HepG2 (cell line): Measurements from ENCODE around the gene ATP13A3. TPM values are rescaled to one million over a fixed set of nuclear protein-coding genes. Genes with fewer than 3 reads are reported as not detected.
A peak's percentile ranks its signal among the peaks of the same experiment; 100 is the strongest.

ENCODE experiments used
- ATAC-seq: fragments of 200-7000 bp; cut with Tn5 transposase; 3 replicates; pipeline ENCODE4 v1.9.1; 2020; ENCODE audit warnings: mild to moderate bottlenecking, moderate library complexity
- BruUV-seq: library from RNA; stranded (reverse); fragments of 400-500 nt; replicated peaks from 2 replicates; lab custom pipeline; 2021; lab: Mats Ljungman, UMichigan
- CTCF ChIA-PET: fragments of 300-600 bp; formaldehyde crosslinking; extraction: SDS; loops from one replicate; lab custom pipeline; 2021; ENCODE audit warnings: low total read pairs, inconsistent platforms, low intra/inter-chr PET ratio; lab: Yijun Ruan, JAX
- POLR2A ChIA-PET: fragments of 350-600 bp; sonication (Branson Sonifier 250); formaldehyde crosslinking; loops from one replicate; lab custom pipeline; 2020; ENCODE audit warnings: antibody characterized with exemption, inconsistent platforms; lab: Yijun Ruan, JAX
- DNase-seq: peaks from one replicate; pipeline ENCODE4 v3.0.0-alpha.2; 2015; ENCODE audit warnings: low spot score
- FAIRE-seq: peaks from 3 replicates; lab custom pipeline; 2011; peaks lifted over from hg19 to GRCh38; lab: Jason Lieb, UNC
- H2AFZ ChIP-seq: one replicate; pipeline ENCODE4 v1.6.1; 2011; ENCODE audit warnings: low read length, inconsistent platforms
- H3K27ac ChIP-seq: fragments of 300-600 bp; 3 replicates; pipeline ENCODE4 v1.8.0; 2011; ENCODE audit warnings: mixed run types, mild to moderate bottlenecking, mixed read lengths, low read length, inconsistent platforms; ENCODE audit not compliant: insufficient read depth; ENCODE audit errors: extremely low read length
- H3K27me3 ChIP-seq, 2 experiments: fragments of 200-600 bp in 1 of 2; 2 replicates in 1 of 2; 3 replicates in 1 of 2; pipeline versions ENCODE4 v1.6.0 to v1.8.0; 2011; ENCODE audit warnings: low read length in 2 of 2, mild to moderate bottlenecking in 2 of 2, moderate library complexity in 2 of 2, inconsistent platforms in 1 of 2; ENCODE audit not compliant: insufficient read depth in 2 of 2, control insufficient read depth in 1 of 2
- H3K36me3 ChIP-seq, 2 experiments: fragments of 200-600 bp in 1 of 2; replicated peaks in 1 of 2; 2 replicates in 1 of 2; 3 replicates in 1 of 2; pipeline versions ENCODE4 v1.5.1 to v1.8.0; 2011; ENCODE audit warnings: low read length in 2 of 2, inconsistent platforms in 1 of 2; ENCODE audit not compliant: insufficient read depth in 2 of 2, control insufficient read depth in 1 of 2
- H3K4me1 ChIP-seq: 2 replicates; pipeline ENCODE4 v1.5.1; 2012; ENCODE audit warnings: low read length, inconsistent platforms; ENCODE audit not compliant: insufficient read depth
- H3K4me2 ChIP-seq: 2 replicates; pipeline ENCODE4 v1.6.0; 2011; ENCODE audit warnings: low read depth, low read length, inconsistent platforms
- H3K4me3 ChIP-seq, 3 experiments: fragments of 200-600 bp in 1 of 3; sonication (generic), shearing (Covaris generic) in 1 of 3; replicated peaks in 1 of 3; 2 replicates each; pipeline ENCODE4 v1.5.1; 2011 to 2016; ENCODE audit warnings: low read length in 3 of 3, inconsistent platforms in 2 of 3, low read depth in 2 of 3, mild to moderate bottlenecking in 2 of 3, control low read depth in 1 of 3, mixed read lengths in 1 of 3; ENCODE audit not compliant: insufficient read depth in 1 of 3
- H3K79me2 ChIP-seq: one replicate; pipeline ENCODE4 v1.6.1; 2011; ENCODE audit warnings: low read length, inconsistent platforms; ENCODE audit not compliant: insufficient read depth
- H3K9ac ChIP-seq: 2 replicates; pipeline ENCODE4 v1.6.0; 2011; ENCODE audit warnings: mild to moderate bottlenecking, low read depth, low read length, inconsistent platforms; ENCODE audit not compliant: insufficient read depth
- H3K9me3 ChIP-seq: 2 replicates; pipeline ENCODE4 v1.5.1; 2012; ENCODE audit warnings: mild to moderate bottlenecking, low read length
- H4K20me1 ChIP-seq: 2 replicates; pipeline ENCODE4 v1.6.0; 2011; ENCODE audit warnings: inconsistent platforms, mild to moderate bottlenecking, low read length, moderate library complexity; ENCODE audit not compliant: insufficient read depth
- ATM ChIP-seq: fragments of 450-650 bp; IDR thresholded peaks from 2 replicates; pipeline ENCODE4 v1.7.1; 2017; ENCODE audit warnings: mild to moderate bottlenecking, borderline replicate concordance
- CENPT ChIP-seq: sonication (generic); formaldehyde crosslinking; IDR thresholded peaks from 2 replicates; pipeline ENCODE4 v1.8.0; 2022; ENCODE audit warnings: low read depth, mild to moderate bottlenecking, moderate library complexity, missing genetic modification reagents
- CHCHD3 ChIP-seq: sonication (generic); formaldehyde crosslinking; IDR thresholded peaks from 2 replicates; pipeline ENCODE4 v1.8.0; 2022; ENCODE audit warnings: mild to moderate bottlenecking, missing genetic modification reagents, moderate library complexity
- ELF3 ChIP-seq: IDR thresholded peaks from 2 replicates; pipeline ENCODE4 v1.6.1; 2016; ENCODE audit warnings: missing genetic modification reagents, missing compliant biosample characterization
- FOXO1 ChIP-seq: sonication (generic); formaldehyde crosslinking; IDR thresholded peaks from 2 replicates; pipeline ENCODE4 v1.4.0; 2020; ENCODE audit warnings: missing genetic modification reagents
- GATAD2A ChIP-seq: IDR thresholded peaks from 2 replicates; pipeline ENCODE4 v1.6.1; 2016
- HDAC2 ChIP-seq: sonication (generic); formaldehyde crosslinking; IDR thresholded peaks from 2 replicates; pipeline ENCODE4 v1.4.0; 2020; ENCODE audit warnings: missing genetic modification reagents
- JUNB ChIP-seq: sonication (generic); formaldehyde crosslinking; IDR thresholded peaks from 2 replicates; pipeline ENCODE4 v1.8.0; 2022; ENCODE audit warnings: missing genetic modification reagents, mild to moderate bottlenecking, borderline replicate concordance
- KLF9 ChIP-seq: IDR thresholded peaks from 2 replicates; pipeline ENCODE4 v1.6.1; 2016; ENCODE audit warnings: low read depth
- LCORL ChIP-seq, 2 experiments: fragments of 450-650 bp in 1 of 2; sonication (generic) in 1 of 2; formaldehyde crosslinking in 1 of 2; IDR thresholded peaks; 2 replicates each; pipeline versions ENCODE4 v1.5.0 to v1.6.1; 2017 to 2020; ENCODE audit warnings: antibody characterized with exemption in 1 of 2, missing genetic modification reagents in 1 of 2
- MAFK ChIP-seq, 2 experiments: IDR thresholded peaks in 1 of 2; conservative IDR thresholded peaks in 1 of 2; 2 replicates each; pipeline ENCODE4 v1.6.1; 2011; ENCODE audit warnings: improper control_type of control experiment in 2 of 2, low read length in 2 of 2
- MATR3 ChIP-seq: sonication (generic); formaldehyde crosslinking; IDR thresholded peaks from 2 replicates; pipeline ENCODE4 v1.4.0; 2020; ENCODE audit warnings: missing genetic modification reagents
- NFKBIZ ChIP-seq: IDR thresholded peaks from 2 replicates; pipeline ENCODE4 v1.6.1; 2018; ENCODE audit warnings: missing genetic modification reagents, missing compliant biosample characterization
- RELA ChIP-seq: sonication (generic); formaldehyde crosslinking; IDR thresholded peaks from 2 replicates; pipeline ENCODE4 v1.4.0; 2020; ENCODE audit warnings: missing genetic modification reagents
- SOX6 ChIP-seq, 2 experiments: fragments of 450-650 bp in 1 of 2; sonication (generic) in 1 of 2; formaldehyde crosslinking in 1 of 2; IDR thresholded peaks; 2 replicates each; pipeline versions ENCODE4 v1.4.0 to v1.6.1; 2017 to 2020; ENCODE audit warnings: antibody characterized with exemption in 1 of 2, mild to moderate bottlenecking in 1 of 2, missing genetic modification reagents in 1 of 2
- ZSCAN9 ChIP-seq: IDR thresholded peaks from 2 replicates; pipeline ENCODE4 v1.6.1; 2016; ENCODE audit warnings: borderline replicate concordance
- WGBS: methylation state at CpG from one replicate; pipeline ENCODE4 v1.1.6; 2017; ENCODE audit warnings: low lambda C conversion rate; 5-methylcytosine and 5-hydroxymethylcytosine counted together
- in situ Hi-C: cut with HindIII; loops from 2 replicates; pipeline ENCODE4 v1.10.0; 2017; ENCODE audit warnings: low pct_unique_long_range_greater_than_20kb; ENCODE audit not compliant: extremely low pct_ligation_motif_present
- intact Hi-C: fragments of 100-400 bp; cut with micrococcal nuclease; formaldehyde crosslinking; loops from one replicate; pipeline ENCODE4 v1.10.0; 2022; ENCODE audit not compliant: unreplicated experiment
- polyA plus RNA-seq, 8 experiments: library from polyadenylated mRNA; depleted of rRNA in 3 of 8; stranded (reverse) in 7 of 8; unstranded in 1 of 8; fragments of >200 nt; fragmentation: Illumina TruSeq in 4 of 8; extraction: Trizol in 4 of 8; gene quantifications; 2 replicates each; pipeline versions ENCODE4 v1.2.1 to v1.2.3, GENCODE V29; 2011 to 2016; ENCODE audit warnings: low read depth in 4 of 8, missing spikeins in 1 of 8, mixed read lengths in 1 of 8; ENCODE audit not compliant: insufficient read depth in 1 of 8
- total RNA-seq, 5 experiments: library from RNA; depleted of rRNA; stranded (reverse); fragments of >200 nt; fragmentation: Illumina TruSeq; extraction: Trizol; gene quantifications; 2 replicates each; pipeline ENCODE4 v1.2.3, GENCODE V29; 2016; ENCODE audit warnings: low read depth in 1 of 5
- TF ChIP-seq, protein P1 (sequence below): sonication (generic); formaldehyde crosslinking; IDR thresholded peaks from 2 replicates; pipeline ENCODE4 v1.4.0; 2020; ENCODE audit warnings: missing genetic modification reagents, mild to moderate bottlenecking, borderline replicate concordance
- TF ChIP-seq, protein P2 (sequence below): IDR thresholded peaks from 2 replicates; pipeline ENCODE4 v1.6.1; 2016; ENCODE audit warnings: low read depth, missing genetic modification reagents, missing compliant biosample characterization
- TF ChIP-seq, protein P3 (sequence below): IDR thresholded peaks from 2 replicates; pipeline ENCODE4 v1.6.1; 2016; ENCODE audit warnings: missing genetic modification reagents, missing compliant biosample characterization

ATP13A3 gene
- total and polyA plus RNA-seq, 2 of the 13 experiments (the other 11 are each of a cell fraction or from before 2014, with no cell fraction given) = 44.9 to 80.8 TPM

DNA sequence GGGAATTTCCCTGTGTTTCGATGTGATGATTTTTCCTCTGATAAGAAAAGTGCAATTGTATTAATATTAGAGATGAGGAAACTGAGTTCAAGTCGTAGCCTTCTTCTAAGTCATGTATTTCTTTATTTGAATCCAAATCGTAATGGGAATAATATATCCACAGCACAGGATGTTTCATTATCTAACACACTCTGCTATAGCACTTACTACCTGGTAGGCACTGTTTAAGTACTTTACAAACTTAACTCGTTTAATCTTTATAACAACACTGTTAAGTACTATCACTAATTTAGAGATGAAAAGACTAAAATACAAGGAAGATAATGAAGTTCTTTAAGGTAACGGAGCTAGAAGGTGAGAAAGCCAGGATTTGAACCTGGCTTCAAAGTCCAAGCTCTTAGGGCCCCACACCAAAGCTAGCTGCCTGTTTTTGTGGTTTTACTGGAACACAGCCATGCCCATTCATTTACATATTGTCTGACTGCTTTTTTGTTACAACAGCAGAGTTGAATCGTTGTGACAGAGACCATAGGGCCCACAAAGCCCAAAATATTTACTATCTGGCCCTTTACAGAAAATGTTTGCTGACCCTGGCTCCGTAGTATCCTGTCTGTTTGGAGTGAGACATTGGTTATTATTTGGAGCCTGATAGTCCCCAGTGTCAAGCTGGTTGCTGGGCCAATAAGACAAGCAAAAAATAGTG, 9.6 kb upstream of the ATP13A3 start:
- peak; percentile 32 for FAIRE-seq
- peak; percentile 60 for ATAC-seq
- TF ChIP-seq, protein P1, sequence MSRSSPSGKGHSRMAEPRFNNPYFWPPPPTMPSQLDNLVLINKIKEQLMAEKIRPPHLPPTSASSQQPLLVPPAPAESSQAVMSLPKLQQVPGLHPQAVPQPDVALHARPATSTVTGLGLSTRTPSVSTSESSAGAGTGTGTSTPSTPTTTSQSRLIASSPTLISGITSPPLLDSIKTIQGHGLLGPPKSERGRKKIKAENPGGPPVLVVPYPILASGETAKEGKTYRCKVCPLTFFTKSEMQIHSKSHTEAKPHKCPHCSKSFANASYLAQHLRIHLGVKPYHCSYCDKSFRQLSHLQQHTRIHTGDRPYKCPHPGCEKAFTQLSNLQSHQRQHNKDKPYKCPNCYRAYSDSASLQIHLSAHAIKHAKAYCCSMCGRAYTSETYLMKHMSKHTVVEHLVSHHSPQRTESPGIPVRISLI (CRISPR knock-in tag) = peak; percentile 66; the same call in 1 of the 2 replicates
- TF ChIP-seq GATAD2A (CRISPR knock-in tag) = peak; percentile 88
- TF ChIP-seq FOXO1 = peak; percentile 83
- no peak for TF ChIP-seq RELA (CRISPR knock-in tag)
- TF ChIP-seq, protein P2, sequence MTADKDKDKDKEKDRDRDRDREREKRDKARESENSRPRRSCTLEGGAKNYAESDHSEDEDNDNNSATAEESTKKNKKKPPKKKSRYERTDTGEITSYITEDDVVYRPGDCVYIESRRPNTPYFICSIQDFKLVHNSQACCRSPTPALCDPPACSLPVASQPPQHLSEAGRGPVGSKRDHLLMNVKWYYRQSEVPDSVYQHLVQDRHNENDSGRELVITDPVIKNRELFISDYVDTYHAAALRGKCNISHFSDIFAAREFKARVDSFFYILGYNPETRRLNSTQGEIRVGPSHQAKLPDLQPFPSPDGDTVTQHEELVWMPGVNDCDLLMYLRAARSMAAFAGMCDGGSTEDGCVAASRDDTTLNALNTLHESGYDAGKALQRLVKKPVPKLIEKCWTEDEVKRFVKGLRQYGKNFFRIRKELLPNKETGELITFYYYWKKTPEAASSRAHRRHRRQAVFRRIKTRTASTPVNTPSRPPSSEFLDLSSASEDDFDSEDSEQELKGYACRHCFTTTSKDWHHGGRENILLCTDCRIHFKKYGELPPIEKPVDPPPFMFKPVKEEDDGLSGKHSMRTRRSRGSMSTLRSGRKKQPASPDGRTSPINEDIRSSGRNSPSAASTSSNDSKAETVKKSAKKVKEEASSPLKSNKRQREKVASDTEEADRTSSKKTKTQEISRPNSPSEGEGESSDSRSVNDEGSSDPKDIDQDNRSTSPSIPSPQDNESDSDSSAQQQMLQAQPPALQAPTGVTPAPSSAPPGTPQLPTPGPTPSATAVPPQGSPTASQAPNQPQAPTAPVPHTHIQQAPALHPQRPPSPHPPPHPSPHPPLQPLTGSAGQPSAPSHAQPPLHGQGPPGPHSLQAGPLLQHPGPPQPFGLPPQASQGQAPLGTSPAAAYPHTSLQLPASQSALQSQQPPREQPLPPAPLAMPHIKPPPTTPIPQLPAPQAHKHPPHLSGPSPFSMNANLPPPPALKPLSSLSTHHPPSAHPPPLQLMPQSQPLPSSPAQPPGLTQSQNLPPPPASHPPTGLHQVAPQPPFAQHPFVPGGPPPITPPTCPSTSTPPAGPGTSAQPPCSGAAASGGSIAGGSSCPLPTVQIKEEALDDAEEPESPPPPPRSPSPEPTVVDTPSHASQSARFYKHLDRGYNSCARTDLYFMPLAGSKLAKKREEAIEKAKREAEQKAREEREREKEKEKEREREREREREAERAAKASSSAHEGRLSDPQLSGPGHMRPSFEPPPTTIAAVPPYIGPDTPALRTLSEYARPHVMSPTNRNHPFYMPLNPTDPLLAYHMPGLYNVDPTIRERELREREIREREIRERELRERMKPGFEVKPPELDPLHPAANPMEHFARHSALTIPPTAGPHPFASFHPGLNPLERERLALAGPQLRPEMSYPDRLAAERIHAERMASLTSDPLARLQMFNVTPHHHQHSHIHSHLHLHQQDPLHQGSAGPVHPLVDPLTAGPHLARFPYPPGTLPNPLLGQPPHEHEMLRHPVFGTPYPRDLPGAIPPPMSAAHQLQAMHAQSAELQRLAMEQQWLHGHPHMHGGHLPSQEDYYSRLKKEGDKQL = no peak
- TF ChIP-seq CHCHD3 (CRISPR knock-in tag) = no peak
- peak; percentile 90 for TF ChIP-seq ZSCAN9
- peak; percentile 51; the same call in 1 of the 2 replicates for TF ChIP-seq ELF3 (CRISPR knock-in tag)
- TF ChIP-seq LCORL (IDR thresholded peaks at IDR 0.05) = no peak
- TF ChIP-seq LCORL (CRISPR knock-in tag; IDR thresholded peaks at IDR 0.05) = peak; percentile 89
- TF ChIP-seq ATM = no peak
- TF ChIP-seq HDAC2 (CRISPR knock-in tag) = peak; percentile 74
- TF ChIP-seq KLF9 (CRISPR knock-in tag) = no peak
- TF ChIP-seq CENPT (CRISPR knock-in tag) = no peak
- no peak for TF ChIP-seq SOX6 (IDR thresholded peaks at IDR 0.05)
- TF ChIP-seq SOX6 (CRISPR knock-in tag; IDR thresholded peaks at IDR 0.05) = peak; percentile 93
- TF ChIP-seq MATR3 (CRISPR knock-in tag) = no peak
- TF ChIP-seq, protein P3, sequence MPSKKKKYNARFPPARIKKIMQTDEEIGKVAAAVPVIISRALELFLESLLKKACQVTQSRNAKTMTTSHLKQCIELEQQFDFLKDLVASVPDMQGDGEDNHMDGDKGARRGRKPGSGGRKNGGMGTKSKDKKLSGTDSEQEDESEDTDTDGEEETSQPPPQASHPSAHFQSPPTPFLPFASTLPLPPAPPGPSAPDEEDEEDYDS (CRISPR knock-in tag) = peak; percentile 53; the same call in 1 of the 2 replicates
- TF ChIP-seq JUNB (CRISPR knock-in tag) = no peak
- no peak for TF ChIP-seq MAFK (conservative IDR thresholded peaks at IDR 0.05 in 1 of 2, IDR thresholded peaks at IDR 0.05 in 1 of 2; ENCODE audit: low read length in 2 of 2)
- peak; percentile 85 for TF ChIP-seq NFKBIZ (CRISPR knock-in tag)

More for the DNA sequence above, 9.6 kb upstream of the ATP13A3 start:
- Histone ChIP-seq H3K4me3 (peak overlapping the region in 1 of 3 experiments; percentile 7; a peak in 1 of 6 replicates), H4K20me1 (no peaks in the 10 kb centered on the region), H3K4me2 (peak overlapping the region; percentile 85), H3K79me2 (no peaks in the 10 kb centered on the region), H3K27ac (peak overlapping the region; percentile 79), H3K27me3 (no peaks in the 10 kb centered on the region), H2AFZ (no peak overlapping the region), H3K36me3 (no peaks in the 10 kb centered on the region), H3K9me3 (no peaks in the 10 kb centered on the region), H3K4me1 (peaks cover 80% of the 10 kb centered on the region), H3K9ac (peak overlapping the region; percentile 74)
- intact Hi-C loops = no loop called here
- no TSS peak for BruUV-seq
- peak; percentile 90 for DNase-seq
- ChIA-PET CTCF (no interaction called here), POLR2A (interaction anchor here (0.9 to 1.0 kb wide), 2 partner anchors 10 to 24 kb away, joined by 3 to 4 read pairs; no protein-coding TSS in a partner anchor)
- in situ Hi-C loops = no loop called here
- 11% methylated on average over 7 of the region's 7 CpGs for WGBS
